ENCODE results near the gene KRT73.

The KRT73 gene

DNA sequence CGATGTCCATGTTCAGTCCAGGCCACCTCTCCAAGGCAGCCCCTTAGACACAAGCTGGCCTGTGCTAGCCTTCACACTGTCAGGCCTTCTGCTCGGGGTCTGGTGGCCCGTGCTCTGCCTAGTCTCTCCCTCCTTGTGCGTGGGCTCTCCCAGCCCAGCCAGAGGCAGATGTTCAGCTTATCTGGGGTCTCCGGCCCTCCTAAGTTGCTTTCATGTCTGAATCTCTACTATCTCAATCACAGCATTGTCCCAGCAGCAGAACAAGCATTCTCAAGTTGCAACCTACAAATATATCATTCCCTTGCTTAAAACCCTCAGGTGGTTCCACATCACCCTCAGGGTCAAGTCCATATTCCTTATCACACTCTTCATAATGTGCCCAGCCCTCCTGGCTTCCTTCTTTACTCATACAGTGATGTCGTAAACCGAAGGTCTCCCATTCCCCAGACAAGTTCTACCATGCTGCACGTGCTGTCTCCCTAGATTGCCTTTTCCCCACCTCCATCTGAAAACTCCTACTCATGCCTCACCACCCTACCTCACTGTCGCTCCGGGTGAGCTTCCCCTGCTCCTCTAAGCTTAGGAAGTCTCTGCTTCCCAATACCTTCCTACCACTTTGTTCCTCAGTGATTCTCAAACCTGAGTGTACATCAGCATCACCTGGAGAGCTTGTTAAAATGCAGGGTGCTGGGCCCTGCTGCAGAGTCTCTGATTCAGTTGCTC is 1.5 kb downstream of the KRT73 start:
- DNase-seq: no peak

DNA sequence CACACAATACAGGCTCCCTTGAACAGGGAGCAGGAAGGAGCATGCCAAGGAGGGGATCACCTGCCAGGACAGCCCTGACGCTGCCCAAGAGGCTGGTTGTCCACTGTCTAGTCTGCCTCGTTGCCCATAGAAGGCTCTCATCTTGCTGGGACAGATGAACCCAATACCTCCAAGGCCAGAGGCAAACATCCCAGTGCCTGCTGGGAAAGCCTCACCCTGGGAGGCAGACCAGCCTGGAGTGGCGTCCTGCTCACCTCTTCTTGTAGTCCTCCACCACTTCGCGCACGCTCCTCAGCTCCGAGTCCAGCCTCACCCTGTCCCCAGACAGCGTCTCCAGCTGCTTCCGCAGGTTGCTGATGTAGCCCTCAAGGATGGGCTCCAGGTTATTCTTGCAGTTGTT is 2.4 kb downstream of the KRT73 start:
- DNase-seq: no peak

DNA sequence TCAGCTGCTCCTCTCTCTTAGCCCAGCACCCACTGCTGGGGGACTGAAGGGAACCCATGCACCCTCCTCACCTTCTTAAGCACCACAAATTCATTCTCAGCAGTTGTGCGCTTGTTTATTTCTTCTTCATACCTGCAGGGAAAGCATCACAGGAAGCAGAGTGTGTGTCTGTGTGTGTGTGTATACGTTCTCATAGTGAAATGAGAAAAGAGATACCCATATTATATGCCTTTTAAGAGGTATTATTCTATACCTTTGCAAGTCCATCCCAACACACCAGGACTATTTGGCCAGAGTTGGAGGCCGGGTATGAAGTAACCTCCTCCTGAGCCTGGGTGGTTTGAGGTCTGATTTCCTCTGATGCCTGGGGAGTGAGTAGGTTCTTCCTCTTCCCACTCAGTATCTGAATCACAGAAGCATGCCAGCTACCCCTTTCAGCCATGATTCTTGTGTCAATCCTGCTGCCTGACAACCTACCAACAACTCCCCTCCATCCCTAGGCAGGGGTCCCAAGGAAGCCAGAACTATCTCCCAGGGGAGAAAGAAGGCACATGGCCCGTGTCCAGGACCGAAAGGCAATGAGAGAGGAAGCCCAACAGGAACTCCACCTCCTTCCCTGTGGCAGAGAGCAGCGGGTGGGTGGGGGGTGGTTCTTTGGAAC is 3.0 kb downstream of the KRT73 start:
- DNase-seq: no peak

DNA sequence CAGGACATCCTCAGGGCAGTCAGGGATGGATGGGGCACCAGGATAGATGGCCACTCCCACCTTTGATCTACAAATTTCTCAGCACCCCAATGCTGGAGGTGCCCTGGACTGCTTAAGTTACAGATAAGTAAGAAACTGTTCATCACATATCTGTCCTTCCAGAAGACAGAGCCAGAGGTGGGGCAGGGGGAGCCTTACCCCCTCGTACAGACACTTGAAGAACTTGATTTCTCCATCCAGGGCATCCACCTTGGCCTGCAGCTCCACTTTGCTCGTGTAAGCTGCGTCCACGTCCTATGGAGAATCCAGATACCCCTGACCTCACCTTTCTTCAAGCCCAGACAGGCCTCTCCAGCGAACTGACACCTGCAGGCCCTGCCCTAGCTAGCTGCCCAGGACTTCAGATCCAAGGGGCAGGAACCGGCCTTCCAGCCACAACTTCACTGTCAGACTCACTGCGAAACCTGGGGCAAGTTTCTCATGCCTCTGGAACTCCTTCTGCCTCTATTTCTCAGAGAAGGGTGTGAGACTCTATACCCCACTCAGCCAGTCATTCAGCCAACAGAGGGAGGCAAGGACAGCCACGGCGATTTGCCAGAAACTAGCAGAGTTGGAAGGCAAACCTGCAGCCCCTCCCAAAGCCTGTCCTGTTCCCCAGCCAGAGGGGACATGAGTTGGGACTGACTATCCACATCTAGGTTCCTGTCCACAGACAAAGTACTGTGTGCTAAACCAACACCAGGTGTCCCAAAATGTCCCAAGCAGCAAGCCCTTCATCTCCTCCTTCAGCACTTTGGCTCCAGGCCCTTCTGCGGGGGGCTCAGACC is 3.8 kb downstream of the KRT73 start:
- DNase-seq: no peak

DNA sequence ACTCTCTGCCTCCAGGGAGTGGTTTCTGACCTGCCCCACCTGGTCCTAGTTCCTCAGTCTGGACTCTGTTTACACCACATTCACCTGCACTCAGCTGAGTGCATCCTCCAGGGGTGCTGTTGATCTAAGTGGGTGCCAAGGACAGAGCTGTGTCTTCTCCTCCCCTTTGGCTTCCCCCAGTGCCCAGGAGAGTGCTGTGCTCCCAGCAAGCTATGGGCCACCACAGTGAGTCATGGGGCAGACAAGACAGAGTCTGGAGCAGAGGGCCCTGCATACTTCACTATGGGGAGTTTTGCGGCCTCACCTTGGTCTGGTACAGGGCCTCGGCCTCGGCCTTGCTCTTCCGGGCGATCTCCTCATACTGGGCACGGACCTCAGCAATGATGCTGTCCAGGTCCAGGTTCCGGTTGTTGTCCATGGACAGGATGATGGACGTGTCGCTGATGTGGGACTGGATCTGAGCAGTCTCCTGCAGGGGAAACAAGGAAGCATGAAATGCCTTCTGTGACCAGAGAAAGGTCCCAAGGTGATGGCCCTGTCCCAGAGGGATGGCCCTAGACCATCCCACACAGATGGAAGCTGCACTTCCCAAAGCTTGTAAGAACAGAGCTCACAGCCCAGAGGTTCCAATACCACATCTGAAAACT is 4.9 kb downstream of the KRT73 start:
- no peak for DNase-seq

DNA sequence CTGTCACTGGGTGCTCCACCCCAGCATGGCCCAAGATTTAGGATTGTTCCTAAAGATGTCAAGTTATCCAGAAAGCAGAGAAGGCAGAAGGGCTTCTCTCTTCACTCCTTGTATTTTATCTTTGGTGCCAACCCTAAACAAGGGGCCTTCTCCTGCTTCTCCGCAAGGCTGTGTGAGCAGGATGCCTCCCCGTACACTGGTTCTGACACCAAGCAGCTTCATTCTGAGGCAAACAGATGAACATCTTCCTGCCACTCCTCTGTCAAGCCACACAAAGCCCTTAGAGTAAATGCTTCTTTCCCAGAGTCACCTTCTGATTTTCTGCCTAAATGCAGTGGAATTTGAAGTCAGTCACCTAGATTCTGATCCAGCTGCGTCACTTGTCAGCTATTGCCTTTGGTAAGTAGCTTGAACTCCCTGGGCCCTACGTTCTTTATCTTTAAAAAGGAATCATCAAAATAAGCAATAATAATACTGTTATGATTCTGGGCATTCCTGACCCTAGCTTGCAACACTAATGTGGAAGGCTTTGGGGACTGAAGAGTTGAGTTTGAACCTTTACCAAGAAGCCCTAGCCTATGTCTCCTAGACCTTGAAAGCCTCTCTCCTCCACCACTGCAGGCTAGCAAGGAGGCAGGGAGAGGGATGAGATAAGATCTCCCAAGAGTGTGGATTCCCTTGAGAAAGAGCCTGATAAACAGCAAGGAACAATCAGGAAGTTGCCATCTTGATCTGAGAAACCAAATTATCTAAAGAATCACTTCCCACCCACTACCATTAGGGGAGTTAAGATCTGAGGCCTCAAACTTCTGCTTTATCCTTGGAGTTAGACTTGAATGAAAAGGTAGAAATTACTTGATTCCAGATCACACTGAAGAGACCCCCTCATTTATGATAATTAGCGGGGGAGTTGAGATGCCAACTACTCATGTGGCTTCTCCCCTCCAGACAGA is 5.7 kb downstream of the KRT73 start:
- no peak for DNase-seq

DNA sequence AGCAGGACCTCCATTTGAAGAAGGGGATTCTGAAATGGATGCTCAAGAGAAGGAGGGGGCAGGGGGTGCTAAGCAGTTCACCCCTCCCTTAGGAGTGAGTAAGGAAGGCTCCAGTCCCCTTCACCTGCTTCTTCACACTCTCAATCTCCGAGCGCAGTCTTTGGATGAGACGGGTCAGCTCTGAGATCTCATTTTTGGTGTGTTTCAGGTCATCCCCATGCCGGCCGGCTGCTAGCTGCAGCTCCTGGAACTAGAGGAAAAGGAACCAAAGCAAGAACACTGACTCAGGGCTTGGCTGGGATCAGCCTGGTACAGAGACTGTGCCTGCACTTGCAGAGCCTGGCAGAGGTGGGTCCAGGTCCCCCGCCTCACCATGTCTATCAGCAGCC is 7.3 kb downstream of the KRT73 start:
- DNase-seq: no peak

DNA sequence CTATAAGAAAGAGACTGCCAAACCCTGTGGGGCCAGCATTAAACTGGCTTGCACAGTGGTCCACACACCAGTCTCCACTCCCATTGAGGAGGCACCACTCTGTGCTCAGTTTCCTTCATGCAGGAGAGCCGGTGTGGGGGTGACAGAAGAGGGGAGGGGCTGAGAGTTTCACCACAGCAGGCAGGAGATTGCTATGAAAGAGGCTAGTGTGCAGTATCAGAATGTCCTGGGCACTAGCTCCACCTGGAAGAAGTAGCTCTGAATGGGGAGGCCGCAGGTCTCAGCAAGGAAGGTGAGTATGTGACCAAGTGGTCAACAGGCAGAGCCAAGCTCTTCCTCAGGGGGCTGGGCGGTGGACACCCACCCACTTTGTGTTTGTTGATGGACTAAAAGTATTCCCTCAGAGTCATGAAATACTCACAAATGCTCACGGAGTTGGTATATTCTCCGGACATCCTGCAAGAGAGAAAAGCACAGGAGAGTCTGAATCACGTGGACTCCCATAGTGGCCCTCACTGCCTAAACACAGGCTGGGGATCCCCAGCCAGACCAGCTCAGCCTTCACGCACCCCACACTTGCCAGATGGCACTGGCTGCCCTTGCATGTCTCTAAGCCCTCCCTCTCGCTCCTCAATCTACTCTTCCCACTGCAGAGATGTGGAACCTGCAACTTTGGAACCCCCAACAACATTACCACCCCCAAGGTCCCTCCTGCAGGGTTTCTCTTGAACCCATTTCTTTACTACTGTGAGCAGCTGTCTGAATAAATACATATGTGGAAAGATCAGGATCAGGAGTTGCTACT is 9.3 kb downstream of the KRT73 start:
- no peak for DNase-seq

DNA sequence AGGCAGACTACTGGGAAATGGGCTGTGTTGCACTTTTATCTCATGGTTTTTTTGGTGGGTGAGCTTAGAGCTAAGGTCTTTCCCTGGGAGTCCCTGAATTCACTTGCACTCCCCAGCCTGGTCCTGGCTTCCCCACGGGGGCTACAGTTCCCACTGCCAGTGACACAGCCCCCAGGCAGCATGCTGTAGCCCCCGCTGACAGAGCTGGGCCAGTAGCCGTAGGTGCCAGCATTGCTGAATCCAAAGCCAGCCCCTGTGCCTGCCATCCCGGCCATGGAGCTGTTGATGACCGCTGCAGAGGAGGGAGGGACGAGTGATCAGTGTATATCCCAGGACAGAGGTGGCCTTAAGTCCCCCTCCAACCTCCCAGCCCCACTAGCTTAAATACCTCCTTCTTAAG is 10.2 kb downstream of the KRT73 start:
- DNase-seq: no peak

DNA sequence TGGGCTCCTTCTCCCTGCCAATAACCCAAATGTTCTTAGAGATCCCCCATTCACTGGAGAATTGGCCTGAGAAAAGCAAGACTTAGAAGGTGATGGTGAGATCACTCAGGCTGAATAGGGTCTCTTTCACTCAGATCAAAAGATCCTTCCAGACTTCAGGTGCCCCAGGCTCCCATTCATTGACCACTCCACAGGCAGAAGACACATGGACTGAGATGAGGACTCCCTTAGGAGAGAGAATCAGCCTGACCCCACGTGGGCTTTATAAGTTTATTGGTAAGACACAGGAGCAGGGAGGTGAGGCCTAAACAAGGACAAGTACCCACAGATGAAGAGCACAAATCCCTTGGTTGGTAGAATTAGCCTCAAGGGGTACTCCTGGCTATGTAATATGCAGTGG is 11.0 kb downstream of the KRT73 start:
- DNase-seq: no peak

DNA sequence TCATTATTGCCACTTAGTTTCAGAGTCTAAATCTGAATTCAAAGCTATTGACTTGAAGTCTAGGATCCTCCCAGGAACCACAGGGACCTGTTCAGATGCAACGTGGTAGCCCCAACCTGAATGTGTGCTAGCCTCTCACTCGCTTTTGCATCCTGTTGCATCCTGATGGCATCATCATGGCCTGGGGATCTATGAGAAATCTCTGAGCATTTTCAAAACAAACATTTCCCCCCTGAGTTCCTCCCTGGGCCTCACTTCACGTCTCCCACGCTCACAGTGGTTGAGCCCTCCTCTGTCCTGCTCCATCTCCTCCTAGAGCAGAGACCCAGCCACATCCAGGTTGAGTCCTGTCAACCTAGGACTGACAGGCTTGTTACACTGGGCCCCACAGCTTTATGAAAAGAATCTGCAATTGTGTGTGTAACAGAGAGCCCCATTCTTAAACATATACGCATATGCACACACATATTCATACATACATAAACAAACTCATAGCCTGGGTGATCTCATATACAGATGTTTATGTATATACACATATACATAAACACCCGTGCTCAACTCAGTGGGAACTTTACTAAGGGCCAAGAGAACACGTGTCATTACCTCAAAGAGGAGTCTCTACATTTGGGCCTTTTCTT is 11.7 kb downstream of the KRT73 start:
- DNase-seq: no peak

DNA sequence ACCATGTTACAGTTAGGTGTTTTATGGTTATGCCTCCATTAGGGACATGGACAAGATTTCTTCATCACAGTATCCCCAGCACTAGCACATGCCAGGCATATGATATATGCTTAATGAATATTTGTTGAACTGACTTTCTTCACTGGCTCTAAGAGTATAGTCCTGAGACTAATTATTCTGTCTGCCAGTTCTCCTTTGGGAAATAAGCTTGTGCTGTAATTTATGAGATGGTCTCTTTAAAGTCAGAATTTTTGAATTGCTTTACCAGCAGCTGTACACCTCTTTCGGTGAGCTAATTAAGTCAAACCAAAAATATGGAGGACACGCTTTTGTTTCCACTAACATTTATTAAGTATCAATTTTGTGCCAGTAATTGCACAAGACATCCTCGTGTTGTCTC is 12.3 kb downstream of the KRT73 start:
- no peak for DNase-seq

DNA sequence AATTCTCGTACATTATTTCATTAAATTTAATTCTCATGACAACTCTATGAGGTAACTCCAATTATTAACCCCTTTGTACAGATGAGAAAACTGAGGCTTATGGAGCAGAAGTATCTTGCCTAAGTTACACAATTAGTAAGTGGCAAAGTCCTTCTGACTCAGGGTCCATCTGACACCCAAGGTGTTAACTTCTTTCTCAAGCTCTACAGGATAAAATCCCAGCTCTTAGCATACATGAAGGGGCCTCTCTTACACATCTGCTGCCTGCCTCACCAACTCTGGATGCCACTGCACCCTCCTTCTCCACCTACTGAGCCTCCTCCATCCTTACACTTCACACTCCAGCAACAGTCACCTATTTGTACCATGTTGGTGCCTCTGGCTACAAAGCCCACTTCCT is 12.8 kb downstream of the KRT73 start:
- DNase-seq: no peak

DNA sequence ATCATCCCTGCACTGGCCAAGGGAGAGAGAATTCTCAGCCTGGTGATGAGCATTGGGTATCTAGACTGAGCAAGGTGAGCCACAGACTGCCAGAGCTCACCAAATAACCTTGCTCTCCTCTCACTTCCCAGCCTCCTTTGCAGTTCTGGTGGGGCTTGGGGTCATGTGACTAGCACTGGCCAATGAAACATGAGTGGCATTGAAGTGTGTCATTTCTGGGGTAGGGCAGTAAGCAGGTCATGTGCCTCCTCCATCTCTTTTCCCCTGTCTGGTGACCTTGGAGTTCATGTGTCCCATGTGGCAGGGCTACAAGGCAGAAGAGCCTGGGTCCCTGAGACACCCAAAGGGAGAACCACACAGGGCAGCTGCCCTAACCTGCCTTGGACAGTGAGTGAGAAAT is 13.5 kb downstream of the KRT73 start:
- DNase-seq: no peak

DNA sequence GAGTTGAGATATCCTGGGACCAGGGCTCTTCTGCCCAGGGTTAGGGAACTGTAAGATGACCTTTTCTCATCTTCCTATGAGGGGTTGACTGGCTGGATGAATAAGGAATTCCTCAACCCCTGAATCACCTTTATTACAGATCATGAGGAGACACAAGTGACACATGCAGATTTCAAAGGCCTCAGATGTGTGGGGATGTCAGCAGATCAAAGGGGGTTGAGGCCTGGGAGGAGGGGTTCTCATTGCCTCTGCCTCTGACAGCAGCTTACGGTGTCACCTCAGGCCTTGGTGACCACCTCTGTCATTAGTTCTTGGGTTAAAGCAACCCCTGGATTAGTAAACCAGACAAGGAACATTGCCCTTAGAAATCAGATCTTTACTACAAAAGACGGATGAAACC is 15.0 kb downstream of the KRT73 start:
- no peak for DNase-seq

DNA sequence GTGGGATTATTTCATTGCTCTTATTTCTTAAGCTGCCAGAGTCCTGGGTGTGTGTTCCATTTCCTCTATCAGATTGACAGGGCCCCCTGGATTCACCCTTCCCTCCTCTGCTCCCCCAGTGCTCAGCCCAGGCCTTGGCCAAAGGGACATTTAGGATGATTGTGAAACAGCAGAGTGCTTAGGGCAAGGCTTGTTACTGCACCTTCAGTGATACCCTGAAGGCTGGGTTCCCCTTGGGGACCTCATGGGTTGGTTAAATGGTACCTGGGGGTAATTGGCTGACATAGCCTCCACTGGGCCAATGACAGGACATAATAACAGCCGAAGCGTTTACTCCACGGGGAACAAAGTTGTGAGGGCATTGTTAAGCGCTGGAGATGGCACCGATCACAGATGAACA is 15.8 kb downstream of the KRT73 start:
- DNase-seq: no peak

DNA sequence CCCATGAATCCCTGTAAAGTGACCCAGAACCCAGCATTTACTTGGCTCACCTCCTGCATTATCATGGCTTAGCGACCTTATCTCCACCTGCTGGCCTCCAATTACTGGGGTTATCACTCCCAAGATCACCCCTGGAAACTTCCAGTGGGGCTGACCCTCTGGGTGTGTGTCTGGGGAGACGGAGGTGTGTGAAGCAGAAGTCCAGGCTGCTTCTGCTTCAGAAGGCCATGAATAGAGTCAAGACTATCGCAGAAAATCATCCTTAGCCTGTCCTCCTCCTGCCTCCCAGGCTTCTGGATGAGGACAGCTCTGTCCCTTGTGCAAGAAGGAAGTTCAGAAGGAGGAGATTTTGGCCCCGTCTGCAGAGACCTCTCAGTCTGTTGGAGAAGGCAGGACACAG is 16.7 kb downstream of the KRT73 start:
- DNase-seq: no peak

DNA sequence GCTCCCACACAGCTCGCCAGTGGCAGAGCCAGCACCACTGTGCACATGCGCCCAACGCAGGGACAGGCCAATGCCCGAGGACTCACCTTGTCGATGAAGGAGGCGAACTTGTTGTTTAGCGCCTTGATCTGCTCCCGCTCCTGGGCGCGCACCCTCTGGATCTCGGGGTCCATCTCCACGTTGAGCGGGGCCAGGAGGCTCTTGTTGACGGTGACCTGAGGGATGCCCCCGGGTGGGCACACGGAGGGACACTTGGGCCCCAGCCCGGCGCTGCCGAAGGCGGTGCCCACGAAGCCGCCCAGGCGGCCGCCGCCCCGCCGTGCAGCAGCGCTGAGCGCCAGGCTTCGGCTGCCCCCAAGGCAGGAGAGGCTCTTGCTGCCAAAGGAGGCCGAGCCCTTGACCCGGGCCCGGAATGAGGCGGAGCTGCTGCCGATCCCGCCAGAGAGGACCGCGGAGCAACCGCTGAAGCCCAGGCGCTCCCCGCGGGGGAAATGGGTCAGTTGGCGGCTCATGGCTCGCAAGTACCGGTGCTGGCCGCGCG is 17.3 kb downstream of the KRT73 start, which contains the start of gene KRT72:
KRT72 (minus strand) TSS at position 523 of the 541 bp plus-strand sequence; CDS start at position 512, 11 bp downstream.
- DNase-seq: no peak

DNA sequence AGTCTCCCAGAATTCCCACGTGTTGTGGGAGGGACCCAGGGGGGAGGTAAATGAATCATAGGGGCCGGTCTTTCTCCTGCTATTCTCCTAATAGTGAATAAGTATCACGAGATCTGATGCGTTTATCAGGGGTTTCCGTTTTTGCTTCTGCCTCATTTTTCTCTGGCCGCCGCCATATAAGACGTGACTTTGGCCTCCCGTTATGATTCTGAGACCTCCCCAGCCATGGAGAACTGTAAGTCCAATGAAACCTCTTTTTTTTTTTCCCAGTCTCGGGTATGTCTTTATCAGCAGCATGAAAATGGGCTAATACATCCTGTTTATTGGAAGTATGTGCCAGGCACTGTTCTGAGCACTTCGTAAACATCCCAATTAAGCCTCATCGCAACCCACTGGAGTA is 17.9 kb downstream of the KRT73 start:
- no peak for DNase-seq

DNA sequence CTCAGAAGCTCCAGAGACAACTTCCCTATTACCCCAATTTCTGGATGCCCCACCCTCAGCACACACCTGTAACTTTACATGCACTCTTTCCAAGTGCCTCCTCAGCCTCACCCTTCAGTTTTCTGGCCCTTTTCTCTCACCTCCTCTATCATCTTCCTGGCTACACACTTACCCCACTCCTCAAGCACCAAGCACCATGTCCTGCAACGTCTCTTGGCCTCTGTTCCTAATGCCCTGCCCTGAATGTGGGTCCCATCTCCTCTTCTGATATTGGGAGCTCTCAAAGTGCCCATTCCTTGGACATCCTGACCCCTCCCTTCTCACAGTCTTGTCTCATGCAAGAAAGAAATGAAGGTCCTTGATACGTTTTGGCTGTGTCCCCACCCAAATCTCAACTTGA is 18.3 kb downstream of the KRT73 start:
- DNase-seq: no peak

DNA sequence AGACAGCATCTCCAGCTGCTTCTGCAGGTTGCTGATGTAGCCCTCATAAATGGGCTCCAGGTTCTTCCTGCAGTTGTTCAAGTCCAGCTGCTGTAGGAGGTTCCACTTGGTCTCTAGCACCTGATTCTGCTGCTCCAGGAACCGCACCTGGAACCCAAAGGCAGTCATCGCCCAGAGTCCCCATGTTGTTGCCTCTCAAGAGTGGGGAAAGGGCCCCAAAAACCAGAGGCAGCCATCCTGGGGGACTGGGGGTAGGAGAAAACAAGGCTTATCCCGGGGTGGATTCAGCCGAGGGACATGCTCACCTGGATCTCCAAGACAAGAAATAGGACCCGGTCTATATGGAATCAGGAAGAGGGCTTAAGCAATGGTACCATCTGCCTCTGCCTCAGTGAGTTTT is 19.4 kb downstream of the KRT73 start:
- no peak for DNase-seq

Measured in NCI-H2171 treated with DMSO at 0.1 percent for 48 hours (cell line).